ENCODE data around the gene MYL6. TPM values are rescaled to one million over a fixed set of nuclear protein-coding genes. Genes with fewer than 3 reads are reported as not detected.

The MYL6 gene
- total and polyA plus RNA-seq, 9 of the 15 experiments (the other 6 are each of a cell fraction or from before 2014, with no cell fraction given) = 557 to 1,664 (median 958) TPM

- no peak for TF ChIP-seq ZNF280A (IDR thresholded peaks at IDR 0.05; ENCODE audit: low read depth, partially characterized antibody)
- TF ChIP-seq CHD1 (IDR thresholded peaks at IDR 0.05; ENCODE audit: low read length) = peak; percentile 6
- 0 out of 2 replicates have a peak, but pooled peaks have one; percentile 11 for TF ChIP-seq SUPT5H (IDR thresholded peaks at IDR 0.05)
- no peak for TF ChIP-seq ZNF407 (IDR thresholded peaks at IDR 0.05; ENCODE audit: low read depth)
- no peak for TF ChIP-seq ZBTB40 (IDR thresholded peaks at IDR 0.05)
- no peak for TF ChIP-seq ZBTB40 (CRISPR knock-in tag; IDR thresholded peaks at IDR 0.05)
- TF ChIP-seq CXXC5 (CRISPR knock-in tag; IDR thresholded peaks at IDR 0.05) = no peak
Observed at GRCh38 chr12:56158926-56159461, 835 bp downstream of the MYL6 start (continued).

Data from K562 (cell line).